HL-60 (cell line): Measurements from ENCODE around the gene MYH11.

Experiments
- DNase-seq, 2 experiments: peaks; one replicate each; pipeline ENCODE4 v3.0.0-alpha.2; 2010 to 2020; ENCODE audit warnings: low read depth in 1 of 2, low spot score in 1 of 2
- H3K27ac ChIP-seq: fragments of 250-450 bp; sonication (Bioruptor Pico); replicated peaks from 2 replicates; pipeline ENCODE4 v1.5.1; 2020; ENCODE audit warnings: mild to moderate bottlenecking, moderate library complexity
- H3K27me3 ChIP-seq: fragments of 250-450 bp; sonication (Bioruptor Pico); 2 replicates; pipeline ENCODE4 v1.5.1; 2021; ENCODE audit warnings: mild to moderate bottlenecking, moderate library complexity; ENCODE audit not compliant: insufficient read depth, poor library complexity, severe bottlenecking
- H3K4me3 ChIP-seq: replicated peaks from 2 replicates; pipeline ENCODE4 v1.5.1; 2011; ENCODE audit warnings: mild to moderate bottlenecking, control low read depth, low read length; ENCODE audit not compliant: insufficient read depth
- CTCF ChIP-seq: IDR thresholded peaks from one replicate; pipeline ENCODE4 v1.5.1; 2011; ENCODE audit warnings: low read length, control low read depth, inconsistent platforms; ENCODE audit not compliant: insufficient read depth
- GABPA ChIP-seq: IDR thresholded peaks from 2 replicates; pipeline ENCODE4 v1.6.1; 2012; ENCODE audit warnings: low read depth
- POLR2AphosphoS5 ChIP-seq: IDR thresholded peaks from 2 replicates; pipeline ENCODE4 v1.6.1; 2012; ENCODE audit warnings: low read depth
- REST ChIP-seq: IDR thresholded peaks from 2 replicates; pipeline ENCODE4 v1.6.1; 2012; ENCODE audit warnings: low read depth; ENCODE audit not compliant: insufficient replicate concordance
- SPI1 ChIP-seq: IDR thresholded peaks from 2 replicates; pipeline ENCODE4 v1.6.1; 2012; ENCODE audit warnings: low read depth, mild to moderate bottlenecking, borderline replicate concordance

MYH11 gene

GRCh38 chr16:15900901-15901500 lies 44.2 kb upstream of the MYH11 start:
- no peak overlapping the region for H3K27ac ChIP-seq
- no peaks in the 10 kb centered on the region for H3K27me3 ChIP-seq
- DNase-seq: no peak
- H3K4me3 ChIP-seq: no peak overlapping the region
- TF ChIP-seq GABPA: no peak
- no peak for TF ChIP-seq CTCF
- no peak for TF ChIP-seq REST
- TF ChIP-seq SPI1: no peak
- TF ChIP-seq POLR2AphosphoS5: no peak

GRCh38 chr16:15900357-15900756 lies 43.5 kb upstream of the MYH11 start:
- Histone ChIP-seq H3K27ac (no peak overlapping the region), H3K27me3 (no peaks in the 10 kb centered on the region), H3K4me3 (no peak overlapping the region)
- no peak for TF ChIP-seq SPI1
- TF ChIP-seq CTCF: no peak
- no peak for TF ChIP-seq POLR2AphosphoS5
- TF ChIP-seq GABPA: no peak
- no peak for DNase-seq

GRCh38 chr16:15899538-15900100 lies 42.8 kb upstream of the MYH11 start:
- TF ChIP-seq POLR2AphosphoS5: no peak
- peak; percentile 44; the same call in 1 of the 2 replicates for TF ChIP-seq SPI1
- Histone ChIP-seq H3K27me3 (no peaks in the 10 kb centered on the region), H3K4me3 (no peak overlapping the region), H3K27ac (no peak overlapping the region)
- peak; percentile 65 to 78 for DNase-seq

- H3K27ac ChIP-seq: no peak overlapping the region
- TF ChIP-seq POLR2AphosphoS5: no peak
- H3K4me3 ChIP-seq: no peak overlapping the region
- no peaks in the 10 kb centered on the region for H3K27me3 ChIP-seq
- DNase-seq: no peak
Measured at GRCh38 chr16:15898654-15899053, 41.8 kb upstream of the MYH11 start.

- peak; percentile 6 to 64 for DNase-seq
- H3K4me3 ChIP-seq: no peak overlapping the region
- H3K27ac ChIP-seq: no peak overlapping the region
- no peaks in the 10 kb centered on the region for H3K27me3 ChIP-seq
- TF ChIP-seq SPI1 (no peak), CTCF (no peak), REST (no peak), POLR2AphosphoS5 (no peak), GABPA (no peak)
Measured at GRCh38 chr16:15897834-15898254, 41.0 kb upstream of the MYH11 start.
